Esophagus squamous epithelium (tissue), 4 donors: ENCODE results near the gene MMP12.

Experiments
- POLR2A ChIP-seq, 4 donors: fragments of 450-650 bp; IDR thresholded peaks; one replicate each; pipeline ENCODE4 v1.6.1; 2017; ENCODE audit warnings: antibody characterized with exemption in 4 of 4, mild to moderate bottlenecking in 4 of 4, moderate library complexity in 3 of 4
- TF ChIP-seq, protein P1 (sequence below), 6 experiments: fragments of 450-650 bp in 4 of 6; fragments of 200-600 bp in 2 of 6; sonication (generic) in 2 of 6; IDR thresholded peaks; one replicate each; pipeline ENCODE4 v1.5.1; 2016 to 2019; ENCODE audit warnings: antibody characterized with exemption in 6 of 6, mild to moderate bottlenecking in 4 of 6, moderate library complexity in 4 of 6

DNA sequence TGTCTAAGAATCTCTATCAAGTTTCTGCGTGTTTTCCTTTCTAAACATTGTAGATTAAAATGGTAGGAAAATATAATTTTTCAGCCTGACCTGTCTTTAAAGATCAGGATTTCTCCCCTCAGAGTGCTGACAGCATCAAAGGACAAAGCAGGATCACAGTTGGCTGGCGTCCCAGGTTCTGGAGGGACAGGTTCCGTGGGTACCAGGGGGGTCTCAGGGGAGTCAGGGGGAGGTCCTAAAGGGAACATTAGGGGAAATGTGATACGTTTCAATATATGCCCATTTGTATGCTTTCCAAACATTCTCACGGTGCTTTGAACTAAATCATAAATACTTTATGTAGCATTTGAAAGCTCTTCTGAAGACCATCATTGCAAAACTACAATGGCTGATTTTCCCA, 34.8 kb downstream of the MMP12 start:
- TF ChIP-seq POLR2A (IDR thresholded peaks at IDR 0.05) = no peak
- TF ChIP-seq, protein P1, sequence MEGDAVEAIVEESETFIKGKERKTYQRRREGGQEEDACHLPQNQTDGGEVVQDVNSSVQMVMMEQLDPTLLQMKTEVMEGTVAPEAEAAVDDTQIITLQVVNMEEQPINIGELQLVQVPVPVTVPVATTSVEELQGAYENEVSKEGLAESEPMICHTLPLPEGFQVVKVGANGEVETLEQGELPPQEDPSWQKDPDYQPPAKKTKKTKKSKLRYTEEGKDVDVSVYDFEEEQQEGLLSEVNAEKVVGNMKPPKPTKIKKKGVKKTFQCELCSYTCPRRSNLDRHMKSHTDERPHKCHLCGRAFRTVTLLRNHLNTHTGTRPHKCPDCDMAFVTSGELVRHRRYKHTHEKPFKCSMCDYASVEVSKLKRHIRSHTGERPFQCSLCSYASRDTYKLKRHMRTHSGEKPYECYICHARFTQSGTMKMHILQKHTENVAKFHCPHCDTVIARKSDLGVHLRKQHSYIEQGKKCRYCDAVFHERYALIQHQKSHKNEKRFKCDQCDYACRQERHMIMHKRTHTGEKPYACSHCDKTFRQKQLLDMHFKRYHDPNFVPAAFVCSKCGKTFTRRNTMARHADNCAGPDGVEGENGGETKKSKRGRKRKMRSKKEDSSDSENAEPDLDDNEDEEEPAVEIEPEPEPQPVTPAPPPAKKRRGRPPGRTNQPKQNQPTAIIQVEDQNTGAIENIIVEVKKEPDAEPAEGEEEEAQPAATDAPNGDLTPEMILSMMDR (IDR thresholded peaks at IDR 0.05) = no peak
